ENCODE measurements around the gene FOSB.

Gene FOSB

DNA sequence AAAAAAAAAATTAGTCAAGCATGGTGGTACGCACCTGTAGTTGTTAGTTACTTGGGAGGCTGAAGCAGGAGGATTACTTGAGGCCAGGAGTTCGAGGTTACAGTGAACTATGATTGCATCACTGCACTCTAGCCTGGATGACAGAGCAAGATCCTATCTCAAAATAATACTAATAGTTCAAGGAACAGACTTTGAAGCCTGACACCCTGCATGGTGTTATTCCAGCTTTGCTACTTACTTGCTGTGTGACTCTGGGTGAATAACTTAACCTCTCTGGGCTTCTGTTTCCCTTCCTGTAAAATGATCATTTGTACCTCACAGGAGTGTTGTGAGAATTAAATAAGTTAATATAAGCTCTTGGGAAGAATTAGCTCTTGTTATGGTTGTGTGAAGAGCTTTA is 3.5 kb upstream of the FOSB start:
- H3K27me3 ChIP-seq (ENCODE audit: insufficient read depth, low read length): peaks cover 4% of the 10 kb centered on the region
- no peak overlapping the region for H3K4me3 ChIP-seq (ENCODE audit: low read length)
- no peaks in the 10 kb centered on the region for H3K36me3 ChIP-seq (ENCODE audit: insufficient read depth, low read length)
- no peak overlapping the region for H2AFZ ChIP-seq (ENCODE audit: low read depth, low read length)
- H3K4me1 ChIP-seq (ENCODE audit: insufficient read depth, low read length): peaks cover 15% of the 10 kb centered on the region
- H3K9me3 ChIP-seq (ENCODE audit: low read length): no peaks in the 10 kb centered on the region

- Histone ChIP-seq H2AFZ (ENCODE audit: low read depth, low read length) (no peak overlapping the region), H3K36me3 (ENCODE audit: insufficient read depth, low read length) (no peaks in the 10 kb centered on the region), H3K9me3 (ENCODE audit: low read length) (no peaks in the 10 kb centered on the region), H3K27me3 (ENCODE audit: insufficient read depth, low read length) (peaks cover 4% of the 10 kb centered on the region), H3K4me3 (ENCODE audit: low read length) (no peak overlapping the region), H3K4me1 (ENCODE audit: insufficient read depth, low read length) (peaks cover 17% of the 10 kb centered on the region)
These were observed 2.8 kb upstream of the FOSB start for GRCh38 chr19:45464852-45465441.

DNA sequence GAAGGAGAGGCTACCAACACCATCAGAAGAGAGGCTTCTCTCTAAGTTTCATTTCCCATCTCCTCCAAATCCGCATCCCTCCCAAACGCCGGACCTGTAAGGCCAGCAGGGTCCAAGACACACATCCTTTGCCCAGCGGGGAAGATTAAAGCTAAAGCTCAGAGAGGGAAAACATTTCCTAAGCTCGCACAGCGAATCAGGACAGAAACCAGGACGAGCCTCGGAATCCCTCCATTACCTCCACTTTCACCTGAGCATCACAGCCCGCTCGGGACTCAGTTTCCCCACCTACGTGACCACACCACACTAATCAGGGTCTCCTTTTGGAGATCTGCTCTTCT is 711 bp upstream of the FOSB start:
- Histone ChIP-seq H3K4me1 (ENCODE audit: insufficient read depth, low read length) (peaks cover 22% of the 10 kb centered on the region), H3K4me3 (ENCODE audit: low read length) (peak overlapping the region; percentile 72), H2AFZ (ENCODE audit: low read depth, low read length) (peak overlapping the region; percentile 73), H3K27me3 (ENCODE audit: insufficient read depth, low read length) (no peaks in the 10 kb centered on the region), H3K36me3 (ENCODE audit: insufficient read depth, low read length) (no peaks in the 10 kb centered on the region), H3K9me3 (ENCODE audit: low read length) (no peaks in the 10 kb centered on the region)

DNA sequence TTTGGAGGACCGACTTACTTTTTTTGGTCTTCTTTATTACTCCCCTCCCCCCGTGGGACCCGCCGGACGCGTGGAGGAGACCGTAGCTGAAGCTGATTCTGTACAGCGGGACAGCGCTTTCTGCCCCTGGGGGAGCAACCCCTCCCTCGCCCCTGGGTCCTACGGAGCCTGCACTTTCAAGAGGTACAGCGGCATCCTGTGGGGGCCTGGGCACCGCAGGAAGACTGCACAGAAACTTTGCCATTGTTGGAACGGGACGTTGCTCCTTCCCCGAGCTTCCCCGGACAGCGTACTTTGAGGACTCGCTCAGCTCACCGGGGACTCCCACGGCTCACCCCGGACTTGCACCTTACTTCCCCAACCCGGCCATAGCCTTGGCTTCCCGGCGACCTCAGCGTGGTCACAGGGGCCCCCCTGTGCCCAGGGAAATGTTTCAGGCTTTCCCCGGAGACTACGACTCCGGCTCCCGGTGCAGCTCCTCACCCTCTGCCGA is 409 bp downstream of the FOSB start:
- Histone ChIP-seq H3K4me1 (ENCODE audit: insufficient read depth, low read length) (peaks cover 22% of the 10 kb centered on the region), H3K36me3 (ENCODE audit: insufficient read depth, low read length) (no peaks in the 10 kb centered on the region), H2AFZ (ENCODE audit: low read depth, low read length) (peak overlapping the region; percentile 73), H3K9me3 (ENCODE audit: low read length) (no peaks in the 10 kb centered on the region), H3K27me3 (ENCODE audit: insufficient read depth, low read length) (no peaks in the 10 kb centered on the region), H3K4me3 (ENCODE audit: low read length) (peak overlapping the region; percentile 72)

DNA sequence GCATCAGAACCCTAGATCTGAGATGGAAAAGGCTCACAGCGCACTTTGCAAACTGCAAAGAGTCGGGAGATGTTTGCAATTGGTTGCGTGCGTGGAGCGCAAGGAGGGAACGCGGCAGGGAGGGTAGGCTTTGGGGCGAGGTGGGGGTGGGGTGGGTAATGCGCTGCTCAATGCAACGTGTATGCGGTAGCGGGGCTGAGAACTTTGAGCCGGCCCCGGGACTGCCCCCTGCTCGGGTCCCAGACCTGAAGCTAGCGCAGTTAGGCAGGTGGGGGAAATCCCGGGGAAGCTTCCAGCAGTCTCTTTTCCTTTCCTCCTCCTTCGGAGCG is 971 bp downstream of the FOSB start:
- no peaks in the 10 kb centered on the region for H3K27me3 ChIP-seq (ENCODE audit: insufficient read depth, low read length)
- H3K36me3 ChIP-seq (ENCODE audit: insufficient read depth, low read length): no peaks in the 10 kb centered on the region
- H3K4me3 ChIP-seq (ENCODE audit: low read length): peak overlapping the region; percentile 72

GRCh38 chr19:45469132-45469944 is 1.5 kb downstream of the FOSB start:
- Histone ChIP-seq H2AFZ (ENCODE audit: low read depth, low read length) (peak overlapping the region; percentile 87), H3K4me1 (ENCODE audit: insufficient read depth, low read length) (peaks cover 22% of the 10 kb centered on the region), H3K4me3 (ENCODE audit: low read length) (peak overlapping the region; percentile 72), H3K9me3 (ENCODE audit: low read length) (no peaks in the 10 kb centered on the region), H3K36me3 (ENCODE audit: insufficient read depth, low read length) (no peaks in the 10 kb centered on the region), H3K27me3 (ENCODE audit: insufficient read depth, low read length) (no peaks in the 10 kb centered on the region)

More for the DNA sequence above, 971 bp downstream of the FOSB start:
- H2AFZ ChIP-seq (ENCODE audit: low read depth, low read length): peak overlapping the region; percentile 41
- peaks cover 22% of the 10 kb centered on the region for H3K4me1 ChIP-seq (ENCODE audit: insufficient read depth, low read length)
- no peaks in the 10 kb centered on the region for H3K9me3 ChIP-seq (ENCODE audit: low read length)

DNA sequence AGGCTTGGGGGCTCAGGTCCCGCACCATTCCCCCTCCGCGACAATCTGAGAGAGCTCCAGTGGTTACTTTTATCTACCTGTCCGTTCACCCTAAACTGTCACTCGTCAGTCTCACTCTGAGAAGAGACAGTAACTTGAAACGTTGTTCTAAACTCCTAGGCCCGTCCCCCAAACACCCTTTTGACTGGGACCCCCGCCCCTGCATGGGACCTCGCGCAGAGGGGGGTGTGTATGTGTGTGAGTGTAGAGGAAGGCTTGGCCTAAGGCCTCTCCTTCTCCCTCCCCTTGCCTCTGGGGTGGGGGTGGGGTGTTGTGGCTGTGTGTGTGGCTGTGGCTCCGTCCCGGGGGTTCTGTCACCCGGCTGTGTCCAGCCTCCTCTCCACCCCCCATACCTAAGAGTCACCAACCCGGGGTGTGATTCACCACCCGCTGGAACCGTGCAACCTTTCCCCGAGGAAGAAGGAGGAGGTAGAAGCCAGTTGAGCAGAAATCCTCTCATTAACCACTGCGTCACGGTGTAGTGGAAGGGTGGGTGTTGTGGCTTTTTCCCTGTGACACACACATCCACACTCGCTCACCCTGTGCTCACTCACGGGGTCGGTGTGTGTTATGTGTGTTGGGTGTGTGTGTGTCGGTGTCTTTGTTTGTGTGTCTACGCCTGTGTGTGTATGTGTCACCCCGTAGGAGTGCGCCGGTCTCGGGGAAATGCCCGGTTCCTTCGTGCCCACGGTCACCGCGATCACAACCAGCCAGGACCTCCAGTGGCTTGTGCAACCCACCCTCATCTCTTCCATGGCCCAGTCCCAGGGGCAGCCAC is 2.4 kb downstream of the FOSB start:
- no peaks in the 10 kb centered on the region for H3K36me3 ChIP-seq (ENCODE audit: insufficient read depth, low read length)
- no peaks in the 10 kb centered on the region for H3K9me3 ChIP-seq (ENCODE audit: low read length)
- no peak overlapping the region for H2AFZ ChIP-seq (ENCODE audit: low read depth, low read length)
- H3K27me3 ChIP-seq (ENCODE audit: insufficient read depth, low read length): no peaks in the 10 kb centered on the region
- peaks cover 18% of the 10 kb centered on the region for H3K4me1 ChIP-seq (ENCODE audit: insufficient read depth, low read length)
- H3K4me3 ChIP-seq (ENCODE audit: low read length): peak overlapping the region; percentile 72

DNA sequence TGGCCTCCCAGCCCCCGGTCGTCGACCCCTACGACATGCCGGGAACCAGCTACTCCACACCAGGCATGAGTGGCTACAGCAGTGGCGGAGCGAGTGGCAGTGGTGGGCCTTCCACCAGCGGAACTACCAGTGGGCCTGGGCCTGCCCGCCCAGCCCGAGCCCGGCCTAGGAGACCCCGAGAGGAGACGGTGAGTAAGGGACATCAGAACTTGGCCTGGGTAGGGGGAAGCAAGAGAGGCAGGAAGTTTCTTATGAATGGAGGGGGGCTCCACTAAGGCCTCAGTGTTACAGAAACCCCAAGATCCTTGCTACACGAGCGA is 2.9 kb downstream of the FOSB start:
- Histone ChIP-seq H3K9me3 (ENCODE audit: low read length) (no peaks in the 10 kb centered on the region), H2AFZ (ENCODE audit: low read depth, low read length) (no peak overlapping the region), H3K27me3 (ENCODE audit: insufficient read depth, low read length) (no peaks in the 10 kb centered on the region), H3K36me3 (ENCODE audit: insufficient read depth, low read length) (no peaks in the 10 kb centered on the region), H3K4me1 (ENCODE audit: insufficient read depth, low read length) (peaks cover 18% of the 10 kb centered on the region), H3K4me3 (ENCODE audit: low read length) (no peak overlapping the region)

DNA sequence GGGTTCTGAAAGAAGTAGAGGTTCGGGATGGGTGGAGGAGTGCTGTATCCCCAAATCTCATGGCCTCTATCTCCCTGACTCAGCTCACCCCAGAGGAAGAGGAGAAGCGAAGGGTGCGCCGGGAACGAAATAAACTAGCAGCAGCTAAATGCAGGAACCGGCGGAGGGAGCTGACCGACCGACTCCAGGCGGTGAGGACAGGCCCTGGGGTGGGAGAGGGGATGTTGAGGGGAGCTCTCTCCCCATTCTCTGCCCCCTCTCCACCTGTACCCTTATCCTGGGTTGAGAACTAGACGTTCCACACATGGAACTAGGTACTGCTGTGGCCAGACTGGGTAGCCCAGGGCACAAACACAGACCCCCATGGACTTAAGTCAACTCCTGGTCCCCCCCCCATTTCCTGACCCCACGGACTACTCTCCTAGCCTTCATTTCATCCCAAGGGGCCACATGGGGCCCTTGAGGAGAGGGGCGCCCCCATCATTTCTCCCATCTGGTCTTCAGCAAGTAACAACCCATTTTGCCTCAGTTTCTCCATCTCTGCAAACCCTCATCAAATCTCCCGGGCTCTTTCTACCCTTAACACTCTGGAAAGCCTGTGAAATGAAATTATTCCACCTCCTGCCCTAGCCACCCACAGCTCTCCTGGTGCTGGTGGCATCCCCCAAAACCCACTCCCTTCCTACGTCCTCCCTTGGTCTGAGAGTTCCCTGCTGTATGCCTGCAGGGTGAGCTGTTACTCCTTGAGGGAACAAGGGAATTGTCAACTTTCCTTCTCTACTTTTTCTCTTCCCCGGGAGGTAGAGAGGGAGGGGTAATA is 3.5 kb downstream of the FOSB start:
- peaks cover 18% of the 10 kb centered on the region for H3K4me1 ChIP-seq (ENCODE audit: insufficient read depth, low read length)
- H3K9me3 ChIP-seq (ENCODE audit: low read length): no peaks in the 10 kb centered on the region
- H3K4me3 ChIP-seq (ENCODE audit: low read length): no peak overlapping the region
- no peaks in the 10 kb centered on the region for H3K36me3 ChIP-seq (ENCODE audit: insufficient read depth, low read length)
- H2AFZ ChIP-seq (ENCODE audit: low read depth, low read length): no peak overlapping the region
- no peaks in the 10 kb centered on the region for H3K27me3 ChIP-seq (ENCODE audit: insufficient read depth, low read length)

GRCh38 chr19:45471931-45472562 is 4.3 kb downstream of the FOSB start:
- no peaks in the 10 kb centered on the region for H3K27me3 ChIP-seq (ENCODE audit: insufficient read depth, low read length)
- no peak overlapping the region for H3K4me3 ChIP-seq (ENCODE audit: low read length)
- peaks cover 18% of the 10 kb centered on the region for H3K4me1 ChIP-seq (ENCODE audit: insufficient read depth, low read length)
- H3K9me3 ChIP-seq (ENCODE audit: low read length): no peaks in the 10 kb centered on the region
- no peaks in the 10 kb centered on the region for H3K36me3 ChIP-seq (ENCODE audit: insufficient read depth, low read length)
- no peak overlapping the region for H2AFZ ChIP-seq (ENCODE audit: low read depth, low read length)

GRCh38 chr19:45472563-45473366 is 5.0 kb downstream of the FOSB start:
- Histone ChIP-seq H3K9me3 (ENCODE audit: low read length) (no peaks in the 10 kb centered on the region), H3K4me3 (ENCODE audit: low read length) (no peak overlapping the region), H3K27me3 (ENCODE audit: insufficient read depth, low read length) (no peaks in the 10 kb centered on the region), H3K4me1 (ENCODE audit: insufficient read depth, low read length) (peaks cover 16% of the 10 kb centered on the region), H3K36me3 (ENCODE audit: insufficient read depth, low read length) (no peaks in the 10 kb centered on the region), H2AFZ (ENCODE audit: low read depth, low read length) (no peak overlapping the region)

DNA sequence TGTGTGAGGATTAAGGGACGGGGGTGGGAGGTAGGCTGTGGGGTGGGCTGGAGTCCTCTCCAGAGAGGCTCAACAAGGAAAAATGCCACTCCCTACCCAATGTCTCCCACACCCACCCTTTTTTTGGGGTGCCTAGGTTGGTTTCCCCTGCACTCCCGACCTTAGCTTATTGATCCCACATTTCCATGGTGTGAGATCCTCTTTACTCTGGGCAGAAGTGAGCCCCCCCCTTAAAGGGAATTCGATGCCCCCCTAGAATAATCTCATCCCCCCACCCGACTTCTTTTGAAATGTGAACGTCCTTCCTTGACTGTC is 5.5 kb downstream of the FOSB start:
- Histone ChIP-seq H3K4me3 (ENCODE audit: low read length) (no peak overlapping the region), H3K36me3 (ENCODE audit: insufficient read depth, low read length) (no peaks in the 10 kb centered on the region), H3K9me3 (ENCODE audit: low read length) (no peaks in the 10 kb centered on the region), H2AFZ (ENCODE audit: low read depth, low read length) (no peak overlapping the region), H3K27me3 (ENCODE audit: insufficient read depth, low read length) (no peaks in the 10 kb centered on the region), H3K4me1 (ENCODE audit: insufficient read depth, low read length) (peaks cover 16% of the 10 kb centered on the region)
